Mesothelial cell of epicardium (in vitro differentiated cells): ENCODE measurements around the gene NMNAT1. TPM values are rescaled to one million over a fixed set of nuclear protein-coding genes. Genes with fewer than 3 reads are reported as not detected.

Source experiments
- DNase-seq, 2 experiments: peaks; one replicate each; pipeline ENCODE4 v3.0.0; 2021; ENCODE audit warnings: low spot score in 2 of 2; ENCODE audit not compliant: unreplicated experiment in 2 of 2
- H3K27ac Mint-ChIP-seq: 2 replicates; pipeline ENCODE4 v1.8.0; 2021; ENCODE audit warnings: mixed read lengths
- H3K27me3 Mint-ChIP-seq: 2 replicates; pipeline ENCODE4 v1.8.0; 2021; ENCODE audit warnings: low read depth, mixed read lengths
- H3K36me3 Mint-ChIP-seq: 2 replicates; pipeline ENCODE4 v1.8.0; 2021; ENCODE audit warnings: mixed read lengths
- H3K4me1 Mint-ChIP-seq: 2 replicates; pipeline ENCODE4 v1.8.0; 2021; ENCODE audit warnings: mixed read lengths
- H3K4me3 Mint-ChIP-seq: 2 replicates; pipeline ENCODE4 v1.8.0; 2021; ENCODE audit warnings: mild to moderate bottlenecking, moderate library complexity, mixed read lengths
- H3K9me3 Mint-ChIP-seq: 2 replicates; pipeline ENCODE4 v1.8.0; 2021; ENCODE audit warnings: mixed read lengths
- CTCF ChIP-seq: fragments of 200-600 bp; sonication (generic); IDR thresholded peaks from one replicate; pipeline ENCODE4 v1.5.0; 2021; ENCODE audit warnings: antibody characterized with exemption; ENCODE audit not compliant: unreplicated experiment
- total RNA-seq: library from RNA; stranded (reverse); gene quantifications from 3 replicates; pipeline ENCODE4 v1.2.1, GENCODE V29; 2021

NMNAT1 gene
- total RNA-seq, 1 donor from 2014 or later, result 11.3 TPM

GRCh38 chr1:9908871-9909233 lies 34.4 kb upstream of the NMNAT1 start:
- DNase-seq, result no peak
- peak overlapping the region; percentile 92 for H3K4me3 Mint-ChIP-seq
- H3K27me3 Mint-ChIP-seq, result no peaks in the 10 kb centered on the region
- H3K9me3 Mint-ChIP-seq, result no peaks in the 10 kb centered on the region
- no peaks in the 10 kb centered on the region for H3K36me3 Mint-ChIP-seq
- TF ChIP-seq CTCF, result no peak
- H3K4me1 Mint-ChIP-seq, result peaks cover 30% of the 10 kb centered on the region
- H3K27ac Mint-ChIP-seq, result peak overlapping the region; percentile 96

GRCh38 chr1:9909234-9910046 lies 33.8 kb upstream of the NMNAT1 start:
- Mint-ChIP-seq H3K27me3 (no peaks in the 10 kb centered on the region), H3K36me3 (no peaks in the 10 kb centered on the region), H3K27ac (peak overlapping the region; percentile 96), H3K4me1 (peaks cover 30% of the 10 kb centered on the region), H3K4me3 (peak overlapping the region; percentile 92), H3K9me3 (no peaks in the 10 kb centered on the region)
- peak in 1 of 2 experiments; percentile 51 for DNase-seq
- no peak for TF ChIP-seq CTCF

GRCh38 chr1:9910076-9910422 lies 33.2 kb upstream of the NMNAT1 start, which contains the start of gene CTNNBIP1:
CTNNBIP1 (minus strand) TSS chr1:9910269; CDS start chr1:9872064, 38,205 bp downstream.
- Mint-ChIP-seq H3K4me3 (peak within 1 kb of the TSS; percentile 94), H3K9me3 (no peaks in the 10 kb centered on the region), H3K4me1 (peaks cover 29% of the 10 kb centered on the region)

GRCh38 chr1:9910423-9911178 lies 32.7 kb upstream of the NMNAT1 start:
- H3K9me3 Mint-ChIP-seq, result no peaks in the 10 kb centered on the region
- H3K27ac Mint-ChIP-seq, result peak overlapping the region; percentile 99
- peak; percentile 100 for DNase-seq
- no peak for TF ChIP-seq CTCF
- peaks cover 29% of the 10 kb centered on the region for H3K4me1 Mint-ChIP-seq
- H3K27me3 Mint-ChIP-seq, result no peaks in the 10 kb centered on the region
- H3K36me3 Mint-ChIP-seq, result no peaks in the 10 kb centered on the region
- peak overlapping the region; percentile 94 for H3K4me3 Mint-ChIP-seq

More at GRCh38 chr1:9910076-9910422, 33.2 kb upstream of the NMNAT1 start, which contains the start of gene CTNNBIP1:
- Mint-ChIP-seq H3K27ac (peak within 1 kb of the TSS; percentile 99), H3K36me3 (no peaks in the 10 kb centered on the region), H3K27me3 (no peaks in the 10 kb centered on the region)
- DNase-seq, result no peak
- no peak for TF ChIP-seq CTCF

- Mint-ChIP-seq H3K4me3 (peak overlapping the region; percentile 49), H3K4me1 (peaks cover 29% of the 10 kb centered on the region), H3K36me3 (no peaks in the 10 kb centered on the region), H3K27ac (peak overlapping the region; percentile 82), H3K27me3 (no peaks in the 10 kb centered on the region), H3K9me3 (no peaks in the 10 kb centered on the region)
- TF ChIP-seq CTCF, result no peak
- no peak for DNase-seq
These were observed 30.9 kb upstream of the NMNAT1 start for GRCh38 chr1:9912264-9912936.
